ENCODE measurements around the gene NSG1.

- TF ChIP-seq CTCF (conservative IDR thresholded peaks at IDR 0.05 in 1 of 2, IDR thresholded peaks at IDR 0.05 in 1 of 2; ENCODE audit: low read depth in 1 of 2, low read length in 2 of 2) (no peak), EZH2 (IDR thresholded peaks at IDR 0.05; ENCODE audit: low read length, missing control alignments) (no peak)
These were observed 9.9 kb downstream of the NSG1 start for GRCh38 chr4:4396628-4397440.

Data from fibroblast of lung (primary cell).